Left lung (tissue), 10 donors: Measurements from ENCODE around the gene PREX1. TPM values are rescaled to one million over a fixed set of nuclear protein-coding genes. Genes with fewer than 3 reads are reported as not detected.

Experiments
- ATAC-seq: fragments of 200-7000 bp; cut with Tn5 transposase; one replicate; pipeline ENCODE4 v1.9.1; 2020; ENCODE audit warnings: moderate library complexity
- DNase-seq, 4 donors: peaks; one replicate each; pipeline ENCODE4 v3.0.0-alpha.2; 2013 to 2020
- H3K27ac ChIP-seq, 2 donors: fragments of 200-600 bp; sonication (generic) in 1 of 2; one replicate each; pipeline versions ENCODE4 v1.5.0 to v1.8.0; 2020 to 2021
- H3K27me3 ChIP-seq, 2 donors: fragments of 200-600 bp; sonication (generic) in 1 of 2; one replicate each; pipeline versions ENCODE4 v1.5.0 to v1.8.0; 2020 to 2021
- H3K36me3 ChIP-seq, 2 donors: fragments of 200-600 bp; sonication (generic) in 1 of 2; one replicate each; pipeline versions ENCODE4 v1.5.0 to v1.8.0; 2020 to 2021
- H3K4me1 ChIP-seq, 2 donors: fragments of 200-600 bp; one replicate each; pipeline ENCODE4 v1.8.0; 2021
- H3K4me3 ChIP-seq, 2 donors: fragments of 200-600 bp; sonication (generic) in 1 of 2; one replicate each; pipeline versions ENCODE4 v1.5.0 to v1.8.0; 2020 to 2021; ENCODE audit warnings: mild to moderate bottlenecking in 1 of 2
- H3K9me3 ChIP-seq, 2 donors: fragments of 200-600 bp; sonication (generic) in 1 of 2; one replicate each; pipeline versions ENCODE4 v1.5.0 to v1.8.0; 2020 to 2021
- CTCF ChIP-seq, 2 donors: fragments of 200-600 bp; sonication (generic) in 1 of 2; IDR thresholded peaks; one replicate each; pipeline versions ENCODE4 v1.5.0 to v1.8.0; 2021; ENCODE audit warnings: antibody characterized with exemption in 2 of 2
- intact Hi-C, 2 donors: fragments of 100-400 bp; cut with DNase I; formaldehyde crosslinking; loops; one replicate each; pipeline versions ENCODE4 v1.11.2 to v1.14.2; 2022
- polyA plus RNA-seq, 6 donors: library from polyadenylated mRNA; unstranded; fragments of 120-200 nt; gene quantifications; one replicate each; pipeline ENCODE4 v1.2.1, GENCODE V29; 2013; ENCODE audit not compliant: insufficient read length in 6 of 6
- total RNA-seq, 2 donors: library from RNA; stranded (reverse); fragmentation: NEBNext Ultra II Directional; extraction: Animal tissue kit (Norgen Biotek cat#: 25700); gene quantifications; one replicate each; pipeline ENCODE4 v1.2.1, GENCODE V29; 2021
- donor health status: DM: no; HTN: yes; CAD: no.
- donor health status: DM: no; HTN: no; CAD: no.

Gene PREX1
- total and polyA plus RNA-seq, 8 donors, result 20.3 to 111 (median 26.1) TPM

GRCh38 chr20:48669946-48670605, 157.7 kb downstream of the PREX1 start:
- Histone ChIP-seq H3K27ac (peak overlapping the region in 1 of 2 donors; percentile 7), H3K9me3 (no peaks in the 10 kb centered on the region), H3K36me3 (peaks cover 0 to 87% of the 10 kb centered on the region in 2 donors), H3K4me3 (no peak overlapping the region), H3K4me1 (peaks cover 0 to 21% of the 10 kb centered on the region in 2 donors), H3K27me3 (no peaks in the 10 kb centered on the region)
- intact Hi-C loops, result no loop called here
- ATAC-seq (peak; percentile 12), DNase-seq (no peak)
- TF ChIP-seq CTCF (IDR thresholded peaks at IDR 0.05), result no peak

DNA sequence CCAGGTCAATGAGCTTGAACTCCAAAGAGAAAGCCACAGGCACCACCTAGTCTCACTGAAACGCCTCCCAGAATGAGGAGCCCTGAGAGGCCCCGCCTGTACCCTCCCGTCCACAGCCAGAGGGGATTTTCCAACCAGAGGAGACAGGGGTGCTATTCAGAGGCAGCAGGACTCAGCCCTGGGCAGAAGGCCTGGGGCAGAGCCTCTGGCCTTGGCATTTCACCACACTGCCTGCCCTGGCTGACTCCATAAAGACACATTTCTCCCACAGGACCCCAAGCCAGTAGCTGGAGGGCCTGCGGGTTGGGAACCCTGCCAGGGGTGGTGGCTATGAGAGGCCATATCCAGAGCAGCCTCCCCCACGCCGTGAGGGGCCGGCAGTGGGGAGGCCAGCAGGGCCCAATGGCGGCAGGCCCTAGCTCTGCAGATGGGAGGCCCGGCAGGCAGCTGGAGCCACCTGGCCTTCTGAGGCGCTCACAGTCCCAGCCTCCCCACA, 159.3 kb downstream of the PREX1 start:
- H3K27me3 ChIP-seq, result no peaks in the 10 kb centered on the region
- TF ChIP-seq CTCF (IDR thresholded peaks at IDR 0.05), result no peak
- DNase-seq (peak in 2 of 4 donors; percentile 71 to 87), ATAC-seq (peak; percentile 39)
- H3K36me3 ChIP-seq, result peaks cover 0 to 82% of the 10 kb centered on the region in 2 donors
- no peak overlapping the region for H3K4me3 ChIP-seq
- no peak overlapping the region for H3K27ac ChIP-seq
- intact Hi-C loops, result no loop called here
- H3K9me3 ChIP-seq, result no peaks in the 10 kb centered on the region
- H3K4me1 ChIP-seq, result peaks cover 0 to 21% of the 10 kb centered on the region in 2 donors

DNA sequence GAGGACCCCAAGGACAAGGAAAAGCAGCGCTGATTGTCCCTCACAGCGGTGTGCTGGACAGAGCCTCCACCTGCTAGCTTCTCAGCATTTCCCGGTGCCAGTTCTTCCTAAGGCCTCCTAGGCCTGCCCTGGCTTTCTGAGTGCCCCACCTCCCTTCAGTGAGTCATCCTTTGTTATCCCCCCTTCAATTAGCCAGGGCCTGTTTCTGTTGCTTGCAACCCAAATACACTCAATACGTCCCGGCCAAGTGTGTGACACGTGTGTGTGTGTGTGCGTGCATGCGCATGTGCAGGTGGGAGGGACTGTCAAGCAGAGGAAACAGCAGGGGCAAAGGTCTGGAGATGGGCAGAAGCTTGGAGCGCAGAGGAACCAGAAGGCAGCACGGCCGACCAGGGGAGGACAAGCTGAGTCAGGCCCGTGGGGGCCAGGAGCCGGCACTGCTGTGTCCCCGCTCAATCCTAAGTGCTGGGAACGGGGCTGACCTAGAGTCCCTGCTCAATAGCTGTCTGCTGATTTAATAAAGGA, 159.8 kb downstream of the PREX1 start:
- DNase-seq (no peak), ATAC-seq (no peak)
- H3K36me3 ChIP-seq, result peaks cover 0 to 82% of the 10 kb centered on the region in 2 donors
- no peak for TF ChIP-seq CTCF (IDR thresholded peaks at IDR 0.05)
- H3K27me3 ChIP-seq, result no peaks in the 10 kb centered on the region
- intact Hi-C loops, result no loop called here
- H3K4me1 ChIP-seq, result peaks cover 0 to 21% of the 10 kb centered on the region in 2 donors
- H3K9me3 ChIP-seq, result no peaks in the 10 kb centered on the region
- no peak overlapping the region for H3K27ac ChIP-seq
- no peak overlapping the region for H3K4me3 ChIP-seq

DNA sequence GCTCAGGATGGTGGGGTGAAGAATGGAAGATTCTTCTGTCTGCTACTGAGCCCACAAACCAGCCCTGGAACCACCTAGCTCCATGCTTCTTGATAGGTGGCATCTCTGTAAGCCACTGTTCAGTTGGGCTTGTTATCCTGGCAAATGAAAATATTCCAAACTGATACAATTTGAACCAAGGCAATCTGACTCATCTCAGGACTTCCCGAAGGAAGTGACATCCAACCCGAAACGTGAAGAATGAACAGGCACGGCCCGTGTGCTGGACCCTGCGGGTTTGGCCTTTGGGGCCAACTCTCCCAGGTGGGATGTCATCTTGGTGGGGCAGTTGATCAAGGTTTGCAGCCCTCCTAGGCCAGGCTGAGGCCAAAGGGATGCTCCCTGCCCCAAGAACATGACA, 160.3 kb downstream of the PREX1 start:
- Histone ChIP-seq H3K27ac (no peak overlapping the region), H3K4me3 (no peak overlapping the region), H3K27me3 (no peaks in the 10 kb centered on the region), H3K4me1 (peaks cover 0 to 21% of the 10 kb centered on the region in 2 donors), H3K36me3 (peaks cover 0 to 82% of the 10 kb centered on the region in 2 donors), H3K9me3 (no peaks in the 10 kb centered on the region)
- intact Hi-C loops, result no loop called here
- no peak for TF ChIP-seq CTCF (IDR thresholded peaks at IDR 0.05)
- DNase-seq, result no peak
- ATAC-seq, result no peak

DNA sequence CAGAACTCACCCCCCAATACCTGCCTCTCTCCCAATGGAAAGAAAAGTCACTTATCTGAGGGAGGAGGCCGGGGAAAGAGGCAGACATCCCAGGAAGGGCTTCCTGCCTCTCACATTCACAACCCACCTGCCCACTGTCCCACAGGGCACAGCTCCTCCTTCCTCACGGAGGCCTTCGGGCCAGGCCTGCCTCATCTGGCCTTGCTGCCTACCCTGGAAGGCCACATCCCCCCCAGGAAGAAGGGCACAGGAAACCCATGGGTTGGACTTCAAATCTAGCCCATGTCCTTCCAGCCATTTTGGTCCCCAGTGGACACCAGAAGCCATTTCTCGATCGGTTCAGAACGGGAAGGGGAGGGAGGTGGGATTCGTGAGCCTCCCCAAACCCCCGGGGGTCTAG, 162.0 kb downstream of the PREX1 start:
- no peak for ATAC-seq
- H3K27ac ChIP-seq, result no peak overlapping the region
- intact Hi-C loops, result no loop called here
- H3K36me3 ChIP-seq, result peaks cover 0 to 80% of the 10 kb centered on the region in 2 donors
- no peaks in the 10 kb centered on the region for H3K9me3 ChIP-seq
- H3K4me1 ChIP-seq, result peaks cover 0 to 13% of the 10 kb centered on the region in 2 donors
- TF ChIP-seq CTCF (IDR thresholded peaks at IDR 0.05), result no peak
- H3K4me3 ChIP-seq, result no peak overlapping the region
- DNase-seq, result no peak
- H3K27me3 ChIP-seq, result no peaks in the 10 kb centered on the region
